Endothelial cell of umbilical vein (primary cell): ENCODE measurements around the gene DLK1. TPM values are rescaled to one million over a fixed set of nuclear protein-coding genes. Genes with fewer than 3 reads are reported as not detected.

Source experiments
- BruUV-seq: library from RNA; stranded (reverse); fragments of 400-500 nt; replicated peaks from 2 replicates; lab custom pipeline; 2021; lab: Mats Ljungman, UMichigan
- CTCF ChIA-PET: fragments of 300-600, 350-600 bp; sonication (Branson Sonifier 250); formaldehyde crosslinking; loops from one replicate; lab custom pipeline; 2021; ENCODE audit warnings: antibody characterized with exemption, inconsistent platforms; lab: Charles Lee
- POLR2A ChIA-PET: fragments of 300-600, 350-600 bp; sonication (Branson Sonifier 250); formaldehyde crosslinking; loops from one replicate; lab custom pipeline; 2021; ENCODE audit warnings: antibody characterized with exemption, inconsistent platforms; lab: Charles Lee
- DNase-seq: peaks from one replicate; pipeline ENCODE4 v3.0.0-alpha.2; 2011; ENCODE audit warnings: low read depth, low spot score
- FAIRE-seq: peaks from 2 replicates; lab custom pipeline; 2011; peaks lifted over from hg19 to GRCh38; lab: Jason Lieb, UNC
- H2AFZ ChIP-seq: 2 replicates; pipeline ENCODE4 v1.6.0; 2012; ENCODE audit warnings: low read depth, low read length, control low read depth, inconsistent platforms
- H3K27ac ChIP-seq: 2 replicates; pipeline ENCODE4 v1.5.1; 2011; ENCODE audit warnings: low read depth, mild to moderate bottlenecking, control low read depth, low read length, moderate library complexity; ENCODE audit not compliant: insufficient read depth
- H3K27me3 ChIP-seq, 2 experiments: 2 replicates each; pipeline versions ENCODE4 v1.6.0 to v1.6.1; 2011; ENCODE audit warnings: low read length in 2 of 2, mixed read lengths in 1 of 2; ENCODE audit not compliant: control insufficient read depth in 2 of 2, insufficient read depth in 2 of 2
- H3K36me3 ChIP-seq, 2 experiments: 2 replicates in 1 of 2; 3 replicates in 1 of 2; pipeline ENCODE4 v1.5.1; 2011; ENCODE audit warnings: low read length in 2 of 2, mild to moderate bottlenecking in 1 of 2, moderate library complexity in 1 of 2; ENCODE audit not compliant: control insufficient read depth in 2 of 2, insufficient read depth in 2 of 2; ENCODE audit errors: extremely low read depth in 1 of 2
- H3K4me1 ChIP-seq: 3 replicates; pipeline ENCODE4 v1.5.1; 2011; ENCODE audit warnings: mild to moderate bottlenecking, low read length; ENCODE audit not compliant: control insufficient read depth, insufficient read depth; ENCODE audit errors: extremely low read depth
- H3K4me2 ChIP-seq: 2 replicates; pipeline ENCODE4 v1.6.1; 2011; ENCODE audit warnings: low read length, control low read depth, mixed read lengths; ENCODE audit not compliant: insufficient read depth
- H3K4me3 ChIP-seq, 3 experiments: fragments of 200-600 bp in 1 of 3; sonication (generic), shearing (Covaris generic) in 1 of 3; replicated peaks in 1 of 3; 2 replicates each; pipeline ENCODE4 v1.5.1; 2011 to 2016; ENCODE audit warnings: control low read depth in 3 of 3, low read length in 3 of 3, mild to moderate bottlenecking in 2 of 3, inconsistent platforms in 1 of 3, low read depth in 1 of 3, moderate library complexity in 1 of 3; ENCODE audit not compliant: insufficient read depth in 1 of 3
- H3K79me2 ChIP-seq: 2 replicates; pipeline ENCODE4 v1.6.0; 2012; ENCODE audit warnings: low read length, inconsistent platforms; ENCODE audit not compliant: control insufficient read depth, insufficient read depth
- H3K9ac ChIP-seq: replicated peaks from 2 replicates; pipeline ENCODE3; 2011; ENCODE audit warnings: low read length, control low read depth; ENCODE audit not compliant: insufficient read depth; ENCODE audit errors: extremely low read depth
- H3K9me1 ChIP-seq: replicated peaks from 3 replicates; pipeline ENCODE4 v1.6.0; 2011; ENCODE audit warnings: mild to moderate bottlenecking, low read length; ENCODE audit not compliant: control insufficient read depth, insufficient read depth; ENCODE audit errors: extremely low read depth
- H3K9me3 ChIP-seq: replicated peaks from 2 replicates; pipeline ENCODE4 v1.5.1; 2012; ENCODE audit warnings: low read length, inconsistent platforms; ENCODE audit not compliant: control insufficient read depth, insufficient read depth
- H4K20me1 ChIP-seq: replicated peaks from 2 replicates; pipeline ENCODE3; 2011; ENCODE audit warnings: mild to moderate bottlenecking, low read length; ENCODE audit not compliant: control insufficient read depth, insufficient read depth; ENCODE audit errors: extremely low read depth
- CTCF ChIP-seq, 2 donors: IDR thresholded peaks; 1 replicate in 1 of 2; 2 replicates in 1 of 2; pipeline ENCODE4 v1.5.1; 2011; ENCODE audit warnings: low read length in 2 of 2, mild to moderate bottlenecking in 2 of 2, moderate library complexity in 2 of 2, control low read depth in 1 of 2, inconsistent platforms in 1 of 2, low read depth in 1 of 2; ENCODE audit not compliant: insufficient read depth in 1 of 2; ENCODE audit errors: extremely low read depth in 1 of 2
- EZH2 ChIP-seq: IDR thresholded peaks from 2 replicates; pipeline ENCODE4 v1.6.1; 2012; ENCODE audit warnings: borderline replicate concordance, low read depth, mild to moderate bottlenecking, moderate library complexity, low read length, inconsistent platforms; ENCODE audit not compliant: severe bottlenecking
- FOS ChIP-seq: IDR thresholded peaks from 2 replicates; pipeline ENCODE4 v1.6.1; 2011; ENCODE audit warnings: mild to moderate bottlenecking, low read length, moderate library complexity, borderline replicate concordance; ENCODE audit not compliant: insufficient read depth
- GATA2 ChIP-seq: IDR thresholded peaks from 2 replicates; pipeline ENCODE4 v1.7.0; 2011; ENCODE audit warnings: low read depth, mild to moderate bottlenecking, moderate library complexity, mixed read lengths, low read length; ENCODE audit not compliant: insufficient read length, insufficient read depth
- MAX ChIP-seq: IDR thresholded peaks from 2 replicates; pipeline ENCODE4 v1.6.1; 2011; ENCODE audit not compliant: insufficient read depth, insufficient read length
- MYC ChIP-seq: IDR thresholded peaks from one replicate; pipeline ENCODE4 v1.6.1; 2011; ENCODE audit warnings: mild to moderate bottlenecking, low read depth, low read length
- POLR2A ChIP-seq: IDR thresholded peaks from 2 replicates; pipeline ENCODE4 v1.6.1; 2012; ENCODE audit warnings: low read depth, mild to moderate bottlenecking, control low read depth, low read length
- POLR2AphosphoS5 ChIP-seq: IDR thresholded peaks from 2 replicates; pipeline ENCODE4 v1.6.1; 2012; ENCODE audit warnings: low read depth, mild to moderate bottlenecking, control low read depth, low read length, moderate library complexity; ENCODE audit not compliant: insufficient read depth
- dilution Hi-C: fragments of 300-500 bp; cut with MboI; formaldehyde crosslinking; loops from one replicate; pipeline ENCODE4 v1.15.0; 2019; ENCODE audit warnings: low sequenced_read_pairs; ENCODE audit not compliant: extremely low pct_ligation_motif_present
- intact Hi-C: fragments of 100-400 bp; cut with micrococcal nuclease; formaldehyde crosslinking; loops from one replicate; pipeline ENCODE4 v1.10.0; 2022
- polyA plus RNA-seq, 4 experiments: library from polyadenylated mRNA; depleted of rRNA in 3 of 4; stranded (reverse) in 3 of 4; unstranded in 1 of 4; fragments of >200 nt; gene quantifications; 2 replicates each; pipeline versions ENCODE4 v1.2.1 to v1.2.3, GENCODE V29; 2011 to 2012; ENCODE audit warnings: missing spikeins in 1 of 4
- total RNA-seq: library from RNA; stranded (reverse); gene quantifications from 2 replicates; pipeline ENCODE4 v1.2.3, GENCODE V29; 2021

Gene DLK1
- total and polyA plus RNA-seq, 2 donors (not counting 3 experiments of a cell fraction or from before 2014, with no cell fraction given) = not detected

GRCh38 chr14:100723135-100723829 is 3.4 kb upstream of the DLK1 start:
- H3K79me2 ChIP-seq = no peaks in the 10 kb centered on the region
- dilution Hi-C loops = no loop called here
- H3K4me3 ChIP-seq = no peak overlapping the region
- BruUV-seq = no TSS peak
- no peaks in the 10 kb centered on the region for H3K9me1 ChIP-seq
- no peaks in the 10 kb centered on the region for H3K36me3 ChIP-seq
- no peaks in the 10 kb centered on the region for H3K4me1 ChIP-seq
- TF ChIP-seq MAX (no peak), POLR2AphosphoS5 (no peak), CTCF (IDR thresholded peaks at IDR 0.05; ENCODE audit: extremely low read depth in 1 of 2, insufficient read depth in 1 of 2, low read depth in 1 of 2, low read length in 2 of 2) (no peak), EZH2 (peak; percentile 15), MYC (no peak), POLR2A (no peak), FOS (no peak), GATA2 (no peak)
- H3K27ac ChIP-seq = no peak overlapping the region
- ChIA-PET CTCF (interaction anchor here (1.1 to 4.4 kb wide), 3 partner anchors 13 to 77 kb away, joined by 3 to 24 read pairs (median 3); no protein-coding TSS in a partner anchor), POLR2A (no interaction called here)
- peaks cover 36 to 53% of the 10 kb centered on the region in 2 experiments for H3K27me3 ChIP-seq
- no peak overlapping the region for H3K4me2 ChIP-seq
- H2AFZ ChIP-seq = no peak overlapping the region
- H4K20me1 ChIP-seq = no peaks in the 10 kb centered on the region
- H3K9ac ChIP-seq = no peak overlapping the region
- DNase-seq = no peak
- intact Hi-C loops = no loop called here
- no peaks in the 10 kb centered on the region for H3K9me3 ChIP-seq
- FAIRE-seq = no peak
